ENCODE measurements around the gene MGME1.
A peak's percentile ranks its signal among the peaks of the same experiment; 100 is the strongest.

MGME1 gene

DNA sequence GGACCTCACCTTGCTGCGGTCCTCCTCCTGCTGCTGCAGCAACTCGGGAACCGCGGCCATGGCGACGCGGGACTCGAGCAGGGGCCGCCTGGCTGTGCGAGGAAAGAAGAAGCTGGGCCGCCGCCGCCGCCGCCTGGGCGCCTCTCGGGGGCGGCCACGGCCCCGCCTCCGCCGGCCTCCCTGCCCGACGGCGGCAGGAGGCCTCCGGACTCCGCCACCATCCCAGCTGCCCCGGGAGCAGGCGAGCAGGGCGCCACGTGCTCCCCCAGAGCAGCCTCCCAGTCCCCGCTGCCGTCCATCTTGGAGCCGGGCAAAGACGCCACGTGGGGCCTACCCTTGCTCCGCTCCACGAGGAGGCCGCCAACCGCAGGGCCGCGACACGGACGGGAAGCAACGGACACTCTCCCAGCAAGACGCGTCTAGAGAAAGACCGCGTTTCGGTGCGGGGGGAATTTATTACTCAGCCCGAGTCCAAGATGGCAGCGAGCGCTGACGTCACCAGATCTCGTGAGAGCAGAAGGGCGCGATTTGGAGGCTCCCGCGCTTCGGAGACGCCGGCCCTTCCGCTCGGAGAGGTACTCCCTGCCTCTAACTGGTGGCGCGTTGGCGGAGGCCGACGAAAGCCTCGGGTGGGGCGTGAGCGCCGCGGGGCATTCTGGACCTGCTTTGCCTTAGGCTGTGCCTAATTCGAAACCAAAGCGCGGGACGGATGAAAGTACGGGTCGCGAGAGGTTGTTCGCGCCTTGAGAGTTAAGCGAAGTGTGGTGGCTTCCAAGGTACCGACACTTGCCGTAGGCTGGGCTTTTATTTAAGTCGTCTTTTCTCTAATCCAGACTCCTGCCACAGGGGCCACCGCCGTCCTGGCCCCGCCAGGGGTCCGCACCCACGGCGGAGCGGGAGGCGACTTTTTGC, at the start of gene MGME1, which contains the start of gene SNX5:
Gene MGME1, plus strand, starts transcription at position 653 of the 912 bp plus-strand sequence. CDS start 842 bp downstream, outside the sequence.
Gene SNX5, minus strand, starts transcription at position 429 of the 912 bp plus-strand sequence. Its CDS starts 369 bp downstream, at position 60.
- peak; percentile 100 for DNase-seq

GRCh38 chr20:17919149-17919548, 49.7 kb upstream of the MGME1 start:
- no peak for DNase-seq

DNA sequence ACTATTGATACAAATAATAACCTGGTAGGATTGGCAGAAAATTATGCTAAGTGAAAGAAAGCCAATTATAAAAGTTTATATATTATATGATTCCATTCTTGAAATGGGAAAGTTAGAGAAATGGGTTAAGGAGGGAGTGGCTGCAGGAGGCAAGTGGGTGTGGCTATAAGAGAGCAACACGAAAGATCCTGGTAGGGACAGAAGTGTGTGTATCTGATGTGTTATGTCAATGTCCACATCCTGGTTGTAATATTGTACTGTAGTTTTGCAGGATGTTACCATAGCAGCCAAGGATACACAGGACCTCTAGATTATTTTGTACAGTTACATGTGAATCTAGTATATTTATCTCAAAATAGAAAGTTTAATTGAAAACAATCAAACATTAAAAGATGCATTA, 47.0 kb upstream of the MGME1 start:
- DNase-seq, result peak; percentile 69

- no peak for DNase-seq
Measured at GRCh38 chr20:17925141-17925939, 43.5 kb upstream of the MGME1 start.

- no peak for DNase-seq
Measured at GRCh38 chr20:17925940-17926300, 42.9 kb upstream of the MGME1 start.

GRCh38 chr20:17928211-17928611, 40.6 kb upstream of the MGME1 start:
- no peak for DNase-seq

GRCh38 chr20:17928633-17929311, 40.0 kb upstream of the MGME1 start:
- DNase-seq, result peak; percentile 85

DNA sequence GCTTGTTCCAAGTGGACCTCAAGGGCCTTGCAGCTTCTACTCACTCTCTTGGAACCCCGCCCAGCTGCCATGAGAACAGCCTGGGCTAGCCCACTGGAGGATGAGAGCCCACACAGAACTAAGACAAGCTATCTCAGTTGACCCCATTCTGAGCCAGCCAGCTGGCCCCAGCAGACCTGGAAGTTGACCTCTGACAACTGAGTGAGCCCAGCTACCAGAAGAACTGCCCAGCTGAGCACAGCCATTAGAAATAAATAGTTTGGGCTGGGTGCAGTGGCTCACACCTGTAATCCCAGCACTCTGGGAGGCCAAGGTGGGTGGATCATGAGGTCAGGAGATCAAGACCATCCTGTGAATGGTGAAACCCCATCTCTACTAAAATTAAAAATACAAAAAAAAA, 37.3 kb upstream of the MGME1 start:
- DNase-seq, result peak; percentile 8

DNA sequence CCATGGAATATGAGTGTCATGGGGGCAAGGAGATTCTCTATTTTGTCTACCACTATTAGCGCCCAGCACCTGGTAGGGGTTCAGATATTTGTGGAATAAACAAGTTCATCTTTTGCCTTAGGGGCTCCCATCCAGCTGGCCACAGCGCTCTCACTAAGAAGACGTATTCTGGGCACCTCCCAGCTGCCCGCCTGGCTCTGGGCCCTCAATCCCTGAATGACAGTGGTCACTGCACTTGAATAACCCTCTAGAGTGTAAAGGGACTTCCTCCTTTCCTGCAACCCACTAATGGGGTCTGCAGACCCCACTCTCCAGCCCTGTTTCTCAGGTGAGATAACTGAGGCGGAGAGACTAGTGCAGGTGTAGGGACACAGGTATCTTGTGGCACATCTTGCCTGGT, 36.4 kb upstream of the MGME1 start:
- no peak for DNase-seq

GRCh38 chr20:17933121-17933520, 35.7 kb upstream of the MGME1 start:
- no peak for DNase-seq

GRCh38 chr20:17933711-17934110, 35.1 kb upstream of the MGME1 start:
- DNase-seq, result no peak

GRCh38 chr20:17934141-17934862, 34.5 kb upstream of the MGME1 start:
- DNase-seq, result no peak

DNA sequence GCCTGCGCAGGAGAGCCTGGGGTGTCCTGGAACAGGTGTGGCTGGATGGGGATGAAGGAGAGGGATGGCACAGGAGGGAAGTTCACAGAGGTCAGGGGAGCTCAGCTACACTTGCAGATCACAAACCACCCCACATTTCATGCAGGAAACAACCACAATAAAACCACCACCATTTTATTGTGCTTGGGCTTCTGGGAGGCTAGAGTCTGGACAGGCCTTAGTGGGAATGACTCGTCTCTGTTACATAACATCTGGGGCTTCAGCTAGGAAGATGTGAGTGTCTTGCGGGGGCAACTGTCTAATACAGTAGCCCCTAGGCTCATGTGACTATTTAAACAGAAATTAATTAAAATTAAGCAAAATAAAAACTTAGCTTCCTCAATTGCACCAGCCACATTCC, 33.6 kb upstream of the MGME1 start:
- no peak for DNase-seq

DNA sequence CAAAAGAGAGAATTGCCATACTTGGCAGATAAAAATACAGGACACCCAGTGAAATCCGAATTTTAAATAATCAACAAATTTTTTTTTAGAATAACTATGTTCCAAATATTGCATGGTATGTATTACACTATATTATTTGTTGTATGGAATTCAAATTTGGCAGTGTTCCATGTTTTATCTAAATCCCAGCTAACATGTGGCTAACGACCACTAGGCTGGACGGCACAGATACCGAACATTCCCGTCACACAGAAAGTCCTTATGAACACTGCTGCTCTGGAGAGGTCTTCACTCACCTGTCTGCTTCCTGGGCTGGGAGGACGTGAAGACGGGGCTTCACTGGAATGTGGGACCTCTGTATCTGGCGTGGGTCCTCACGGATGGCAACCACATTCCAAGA, 33.1 kb upstream of the MGME1 start:
- no peak for DNase-seq

GRCh38 chr20:17936286-17936760, 32.5 kb upstream of the MGME1 start:
- DNase-seq, result no peak

DNA sequence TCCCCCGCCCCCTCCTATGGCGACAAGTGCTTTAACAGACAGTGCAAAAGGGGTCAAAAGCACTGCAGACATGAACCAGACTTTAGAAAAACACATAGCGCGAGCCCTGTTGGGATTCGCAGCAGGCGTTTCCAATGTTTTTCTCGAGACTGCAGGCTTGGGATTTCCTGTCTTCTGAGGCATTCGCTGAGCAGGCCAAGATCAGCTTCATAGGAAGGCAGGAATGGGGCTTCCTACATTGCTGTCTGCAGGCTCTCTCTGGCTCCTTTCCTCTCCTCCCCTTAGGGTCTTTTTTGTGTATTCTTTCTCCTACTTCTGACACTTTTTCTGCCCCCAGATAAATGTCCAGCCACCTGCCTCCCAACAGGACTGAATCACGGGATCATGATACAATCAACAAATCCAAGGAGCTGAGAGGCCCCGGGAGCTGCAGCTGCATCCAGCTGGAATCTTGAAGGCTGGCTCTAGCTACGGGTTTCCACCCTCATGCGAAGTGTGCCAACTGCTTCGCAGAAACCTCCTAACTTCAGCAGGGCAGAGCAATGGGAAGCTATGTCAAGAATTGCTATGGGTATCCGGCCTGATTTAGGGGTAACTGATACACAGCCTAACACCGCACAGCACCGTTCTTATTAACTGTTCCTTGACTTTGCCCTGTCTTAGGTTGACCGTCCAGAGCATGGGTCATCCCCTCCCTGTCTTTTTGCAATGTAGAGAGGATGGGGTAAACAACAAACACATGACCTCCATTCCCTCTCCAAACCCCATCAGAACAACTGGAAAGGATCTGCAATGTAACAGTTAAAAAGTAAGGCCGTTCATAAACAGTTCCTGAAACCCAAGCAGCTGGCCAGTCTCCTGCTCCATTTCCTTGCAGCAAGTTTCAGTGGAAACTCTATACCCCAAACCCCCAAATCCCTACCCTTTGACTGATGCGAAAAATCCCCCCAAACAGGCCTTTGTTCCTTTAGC, 31.8 kb upstream of the MGME1 start:
- DNase-seq, result no peak

DNA sequence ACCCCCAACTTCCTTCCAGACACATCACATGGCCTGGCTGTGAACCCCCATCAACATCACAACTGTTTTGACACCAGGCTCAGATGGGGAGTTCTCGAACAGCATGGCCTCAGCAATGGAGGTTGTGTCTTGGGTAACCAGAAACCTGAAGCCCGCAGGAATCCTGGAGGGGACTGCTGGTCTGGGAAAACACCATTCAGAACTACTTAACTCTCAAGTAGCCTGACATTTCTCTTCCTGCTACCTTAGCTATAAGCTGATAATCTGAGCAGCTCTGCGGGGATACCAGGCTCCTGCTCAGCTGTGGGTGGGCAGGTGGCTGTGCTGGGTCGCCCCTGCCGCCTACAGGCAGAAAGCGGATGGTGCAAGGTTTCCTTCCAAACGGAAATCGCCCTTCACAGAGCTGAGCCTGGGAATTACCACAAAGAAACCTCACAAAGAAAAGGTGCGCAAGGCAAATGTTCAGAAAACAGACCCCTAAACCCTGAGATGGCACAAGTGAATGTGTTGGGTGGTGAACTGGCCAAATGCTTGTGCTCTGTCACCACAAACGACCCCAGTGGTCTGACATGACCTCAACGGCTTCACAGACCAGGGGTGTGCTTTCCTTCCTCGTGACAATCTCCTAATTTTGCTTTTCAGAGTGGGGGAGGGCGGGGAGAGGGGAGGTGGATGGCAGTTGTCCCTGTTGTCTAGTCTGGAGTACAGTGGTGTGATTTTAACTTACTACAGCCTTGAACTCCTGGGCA, 29.8 kb upstream of the MGME1 start:
- DNase-seq, result peak; percentile 86

- peak; percentile 36 for DNase-seq
Measured at GRCh38 chr20:17939622-17940223, 29.1 kb upstream of the MGME1 start.

- no peak for DNase-seq
Measured at GRCh38 chr20:17940224-17940971, 28.4 kb upstream of the MGME1 start.

Measured in DMS53 (cell line).